Left renal pelvis (tissue), 4 donors: ENCODE data around the gene NACAD. TPM values are rescaled to one million over a fixed set of nuclear protein-coding genes. Genes with fewer than 3 reads are reported as not detected.

Experiments
- DNase-seq, 4 donors: peaks; one replicate each; pipeline ENCODE4 v3.0.0-alpha.2; 2013; ENCODE audit warnings: low read depth in 4 of 4, low spot score in 3 of 4
- polyA plus RNA-seq, 4 donors: library from polyadenylated mRNA; unstranded; fragments of 120-200 nt; gene quantifications; one replicate each; pipeline ENCODE4 v1.2.1, GENCODE V29; 2013; ENCODE audit not compliant: insufficient read length in 4 of 4

Gene NACAD
- polyA plus RNA-seq, 4 donors: 8.5 to 10.0 (median 9.0) TPM

DNA sequence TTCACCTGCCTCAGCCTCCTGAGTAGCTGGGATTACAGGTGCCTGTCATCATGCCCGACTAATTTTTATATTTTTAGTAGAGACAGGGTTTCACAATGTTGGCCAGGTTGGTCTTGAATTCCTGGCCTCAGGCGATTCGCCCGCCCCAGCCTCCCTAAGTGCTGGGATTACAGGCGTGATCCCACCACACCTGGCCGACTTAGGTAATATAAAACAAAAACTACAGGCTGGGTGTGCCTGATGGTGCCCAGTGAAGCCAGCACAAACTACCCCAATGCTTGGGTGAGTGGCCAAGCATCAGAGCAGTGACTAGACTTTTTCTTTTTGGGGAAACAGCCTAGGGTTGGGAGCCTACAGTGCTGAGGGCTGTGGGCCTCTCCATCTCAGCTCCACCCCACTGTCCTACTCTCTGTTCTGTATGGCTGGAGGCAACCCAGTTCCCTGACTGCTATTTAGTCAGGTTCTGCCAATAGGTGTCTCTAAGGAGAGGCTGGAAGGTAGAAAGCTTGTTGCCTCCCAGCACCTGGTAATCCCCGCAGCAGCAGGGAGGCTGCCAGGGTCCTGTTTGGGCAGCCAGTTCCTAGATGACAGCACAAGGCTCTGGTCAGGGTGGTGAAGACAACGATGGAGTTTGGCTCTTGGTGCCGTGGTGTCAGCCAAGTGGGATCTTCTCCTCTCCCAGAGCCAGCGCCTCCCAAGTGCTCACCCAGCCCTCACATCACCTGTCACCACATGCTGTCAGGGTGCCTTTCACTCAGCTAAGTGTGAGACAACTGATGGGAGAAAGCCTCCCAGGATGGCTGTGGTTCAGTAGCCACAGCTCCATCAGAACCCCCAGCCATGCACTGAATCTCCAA, 10.4 kb upstream of the NACAD start:
- DNase-seq: no peak

DNA sequence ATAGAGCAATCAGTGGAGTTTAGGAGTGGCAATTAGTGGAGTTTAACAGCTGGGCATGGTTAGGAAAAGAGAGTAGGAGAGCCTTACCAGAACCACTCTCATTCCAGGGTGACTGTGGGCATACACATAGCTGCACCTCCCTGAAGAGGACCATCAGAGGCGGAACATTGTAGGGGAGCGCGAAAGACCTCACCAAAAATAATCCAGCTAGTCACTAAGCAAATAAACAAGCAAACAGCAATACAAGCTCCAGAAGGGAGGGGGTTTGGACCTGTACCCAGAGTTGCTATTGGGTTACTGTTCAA, 4.1 kb upstream of the NACAD start:
- DNase-seq: no peak

DNA sequence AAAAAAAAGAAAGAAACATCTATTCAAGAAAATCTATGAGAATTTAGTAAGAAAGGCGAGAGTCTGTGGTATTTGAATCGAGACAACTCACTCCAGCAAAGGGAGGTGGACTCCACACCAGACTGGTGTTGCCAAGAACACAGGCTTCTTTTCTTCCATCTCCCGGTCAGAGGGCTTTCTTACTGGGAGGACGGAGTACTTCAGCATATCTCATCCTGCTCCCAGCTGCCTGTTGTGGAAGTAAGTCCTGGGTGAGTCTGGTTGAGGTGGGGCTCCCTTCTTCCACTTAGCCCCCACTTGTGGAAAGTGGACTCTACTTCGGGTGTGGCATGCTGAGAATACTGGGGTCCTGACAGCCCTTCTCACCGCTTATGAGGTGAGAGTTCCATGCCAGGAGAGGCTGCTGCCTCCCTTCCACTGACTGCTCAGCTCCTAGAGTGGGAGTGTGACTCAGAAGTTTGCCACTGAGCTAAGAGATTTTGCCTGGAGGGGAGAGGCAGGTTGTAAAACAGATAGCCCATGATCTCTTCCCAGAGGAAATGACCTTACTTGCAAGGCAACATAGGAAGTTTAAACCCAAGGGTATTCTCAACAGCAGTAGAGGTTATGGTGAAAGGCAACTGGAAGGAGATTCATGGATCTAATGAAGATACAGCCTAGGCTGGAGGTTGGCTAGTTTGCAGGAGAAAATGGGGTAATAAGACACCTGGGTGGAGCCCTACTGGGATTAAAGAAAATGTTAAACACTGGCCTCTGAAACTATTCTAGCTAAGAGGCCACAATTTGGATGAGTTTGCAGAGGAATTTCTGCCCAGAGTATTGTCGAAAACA, 3.5 kb upstream of the NACAD start:
- DNase-seq: no peak

DNA sequence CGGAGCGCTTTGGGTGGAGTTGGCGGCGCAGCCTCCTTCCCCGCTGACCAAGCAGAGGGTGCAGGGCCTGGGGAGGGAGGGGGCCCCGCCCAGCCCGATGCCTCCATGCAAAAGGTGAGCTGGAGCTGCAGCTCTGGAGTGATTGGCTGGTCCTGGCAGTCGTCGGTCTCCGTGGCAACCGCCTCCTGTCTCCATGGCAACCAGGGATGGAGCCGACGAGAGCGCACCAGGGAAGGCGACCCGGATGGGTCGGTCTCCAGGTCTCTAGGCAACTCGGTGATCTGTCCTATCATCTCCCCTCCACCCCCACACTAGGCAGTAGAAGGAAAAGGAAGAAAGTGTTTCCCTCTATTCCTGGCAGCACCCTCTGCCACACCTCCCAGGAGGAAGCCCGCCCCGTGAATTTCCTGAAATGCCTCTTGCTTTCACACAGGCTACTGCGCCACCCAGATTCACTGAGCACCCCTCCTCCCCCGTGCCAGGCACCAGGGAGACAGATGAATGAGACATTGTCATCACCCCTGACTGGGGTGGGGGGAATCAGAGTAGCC, 647 bp upstream of the NACAD start:
- DNase-seq: peak in 2 of 4 donors; percentile 33 to 45

DNA sequence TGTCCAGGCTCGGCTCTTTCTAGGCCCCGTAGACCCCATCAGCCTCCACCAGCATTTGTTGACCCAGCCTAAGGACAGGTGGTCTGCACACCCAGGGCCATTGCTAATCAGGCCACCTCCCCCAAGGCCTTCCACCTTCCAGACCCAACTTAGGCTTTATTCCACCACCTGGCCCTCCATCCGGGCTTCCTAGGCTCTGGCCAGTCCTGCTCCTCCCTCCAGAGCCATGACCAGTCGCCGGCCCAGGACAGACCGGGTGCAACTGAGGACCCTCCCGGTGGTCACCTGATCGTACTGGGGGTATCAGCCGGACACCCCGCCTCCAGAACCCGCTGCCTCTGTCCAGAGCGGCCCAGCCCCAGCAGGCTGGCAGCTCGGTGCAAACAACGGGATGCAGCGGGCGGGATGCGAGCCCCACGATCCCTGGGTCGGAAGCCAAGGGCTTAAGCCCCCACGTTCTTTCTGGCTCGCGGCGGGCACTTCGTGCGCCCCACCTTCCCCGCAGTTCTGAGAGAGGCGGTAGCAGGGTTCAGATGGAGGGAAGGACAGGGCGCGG, 545 bp downstream of the NACAD start:
- DNase-seq: no peak

DNA sequence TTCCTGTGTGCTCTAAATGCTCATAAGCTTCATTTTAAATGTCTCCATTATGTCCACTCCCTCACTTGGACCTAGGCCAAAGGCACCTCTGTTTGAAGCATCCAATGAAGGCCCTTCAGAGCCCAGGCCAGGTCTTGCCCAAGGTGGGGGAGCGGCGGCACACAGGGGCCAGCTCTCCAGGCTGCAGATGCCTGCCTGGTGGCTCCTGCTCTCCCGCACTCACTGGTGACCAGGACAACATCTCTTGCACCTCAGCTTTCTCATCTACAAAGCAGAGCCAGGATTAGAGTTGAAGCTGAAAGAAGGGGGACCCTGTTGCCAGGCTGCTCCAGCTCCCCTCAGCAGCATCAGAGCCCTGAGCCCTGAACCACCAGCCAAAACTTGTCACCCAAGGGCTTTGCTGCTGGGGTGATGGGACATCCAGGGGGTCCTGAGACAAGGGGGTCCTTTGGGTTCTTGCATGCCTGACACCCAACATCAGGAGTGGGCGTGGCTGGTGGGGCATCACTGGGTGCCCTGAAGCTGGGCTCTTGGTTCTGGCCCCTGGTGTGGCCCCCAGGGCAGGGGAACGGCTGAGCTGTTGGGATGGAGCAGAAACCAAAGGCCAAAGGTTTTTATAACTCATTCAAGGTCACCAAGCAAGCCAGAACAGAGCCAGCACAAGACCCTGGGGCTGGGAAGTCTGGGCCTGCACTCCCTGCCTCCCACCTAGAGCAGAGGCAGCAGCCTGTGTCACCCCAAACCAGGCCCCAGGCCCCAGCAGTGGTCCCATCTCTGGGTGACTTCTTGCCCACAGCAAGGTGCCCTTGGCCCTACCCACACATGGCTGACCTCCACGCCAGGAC, 1.2 kb downstream of the NACAD start:
- DNase-seq: no peak

DNA sequence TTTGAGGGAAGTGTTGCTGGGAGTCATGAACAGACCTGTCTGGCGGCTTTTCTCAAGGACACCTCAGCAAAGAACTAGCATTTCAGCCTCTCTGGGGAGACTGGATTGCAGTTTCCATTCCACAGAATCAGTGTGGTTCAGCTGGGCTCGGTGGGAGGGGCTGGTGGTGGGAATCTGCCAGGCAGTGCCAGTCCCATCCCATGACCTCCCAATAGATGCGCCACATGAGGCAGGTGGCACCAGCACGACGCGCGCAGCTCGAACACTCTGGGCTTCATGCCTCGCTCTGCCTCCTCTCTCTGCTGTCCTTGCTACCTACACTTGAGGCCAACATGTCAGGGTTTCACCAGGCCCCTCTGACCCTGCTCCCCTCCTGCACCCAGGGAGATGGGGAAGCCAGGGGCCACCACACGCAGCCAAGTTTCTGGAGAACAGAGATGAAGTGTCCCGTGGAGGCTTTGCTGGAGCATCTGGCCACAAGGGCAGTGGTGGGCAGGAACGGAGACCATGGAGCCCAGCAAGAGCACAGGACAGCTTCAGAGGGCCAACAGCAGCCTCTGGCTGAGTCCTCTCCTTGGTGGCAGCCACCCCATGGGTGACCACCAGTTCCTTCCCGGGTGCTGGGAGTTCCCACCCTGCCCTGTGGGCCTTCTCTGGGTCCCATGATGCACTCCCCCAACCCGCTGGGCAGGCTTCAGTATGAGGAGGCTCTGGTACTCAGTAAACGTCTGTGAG, 2.3 kb downstream of the NACAD start:
- no peak for DNase-seq

DNA sequence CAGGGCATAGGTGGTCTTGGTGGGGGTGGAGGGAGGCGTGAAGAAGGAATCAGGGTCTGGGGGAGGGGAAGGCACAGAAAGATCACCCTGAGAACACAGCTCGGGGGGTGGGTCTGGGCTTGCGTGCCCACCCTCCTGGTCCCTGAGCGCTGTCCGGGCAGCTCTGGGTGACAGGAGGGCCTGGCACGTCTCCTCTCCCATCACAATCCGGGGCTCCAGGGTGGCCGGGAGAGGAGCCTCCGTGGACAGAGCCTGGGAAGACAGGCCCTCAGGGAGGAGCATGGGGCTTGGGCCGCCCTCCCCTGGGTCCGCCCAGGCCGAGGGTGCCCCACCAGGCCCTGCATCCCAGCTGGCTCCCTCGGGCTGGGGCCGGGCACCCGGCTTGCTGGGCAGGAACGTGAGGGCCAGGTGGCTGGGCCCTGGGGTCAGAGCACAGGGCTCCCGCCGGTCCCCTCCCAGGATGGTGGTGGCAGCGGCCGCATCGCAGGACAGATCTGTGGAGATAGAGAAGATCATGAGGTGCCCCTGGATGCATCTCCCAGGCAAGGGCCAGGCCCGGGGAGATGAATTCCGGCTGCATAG, 3.1 kb downstream of the NACAD start:
- DNase-seq: no peak

DNA sequence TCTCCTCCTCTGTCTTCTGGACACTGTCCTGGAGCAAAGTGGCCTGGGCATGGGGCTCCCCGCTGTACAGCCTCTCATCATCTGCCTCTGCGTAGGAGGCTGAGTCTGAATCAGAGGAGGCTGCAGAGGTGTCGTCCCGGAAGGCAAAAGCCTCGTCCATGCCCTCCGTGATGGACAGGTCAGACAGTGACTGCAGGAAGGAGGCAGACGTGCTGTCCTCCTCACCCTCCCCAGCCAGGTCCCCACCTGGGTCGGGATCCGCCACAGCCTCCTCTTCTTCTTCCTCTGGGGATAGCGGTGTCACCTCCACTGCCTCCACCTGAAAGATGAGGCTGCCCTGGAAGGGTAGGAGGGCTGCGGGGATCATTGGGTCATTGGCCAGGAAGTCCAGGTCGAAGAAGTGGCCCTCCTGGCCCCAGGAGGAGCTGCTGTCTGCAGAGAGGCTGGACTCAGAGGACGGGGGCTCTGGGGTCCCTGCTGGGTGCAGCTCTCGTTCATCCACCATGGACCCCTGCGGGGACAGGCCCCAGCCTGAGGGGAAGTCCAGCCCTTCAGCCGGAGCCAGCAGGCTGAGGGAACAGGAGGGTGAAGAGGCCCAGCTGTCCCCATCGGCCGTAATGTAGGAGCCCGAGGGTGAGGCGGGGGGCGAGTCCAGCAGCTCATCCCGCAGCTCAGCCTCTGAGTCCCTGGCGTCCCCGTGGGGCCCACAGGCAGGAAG, 3.7 kb downstream of the NACAD start:
- peak in 1 of 4 donors; percentile 11 for DNase-seq

DNA sequence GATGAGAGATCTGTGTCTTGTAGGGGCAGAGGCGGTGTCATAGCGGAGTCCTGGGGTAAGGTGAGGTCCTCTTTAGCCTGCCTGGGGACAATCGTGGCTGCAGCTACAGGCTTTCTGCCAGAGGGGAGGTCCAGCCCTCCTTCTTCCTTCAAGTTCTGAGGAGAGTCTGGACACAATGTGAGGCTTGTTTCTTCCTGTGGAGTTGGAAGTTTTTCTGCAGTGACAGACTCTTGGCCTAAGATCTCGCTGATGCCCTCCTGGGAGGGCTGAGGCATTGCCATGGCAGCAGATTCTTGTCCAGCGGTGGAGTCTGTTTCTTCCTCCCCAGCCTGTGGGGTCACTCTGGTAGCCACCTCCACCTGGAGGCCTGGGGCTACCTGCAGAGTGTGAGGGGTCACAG, 4.4 kb downstream of the NACAD start:
- no peak for DNase-seq

DNA sequence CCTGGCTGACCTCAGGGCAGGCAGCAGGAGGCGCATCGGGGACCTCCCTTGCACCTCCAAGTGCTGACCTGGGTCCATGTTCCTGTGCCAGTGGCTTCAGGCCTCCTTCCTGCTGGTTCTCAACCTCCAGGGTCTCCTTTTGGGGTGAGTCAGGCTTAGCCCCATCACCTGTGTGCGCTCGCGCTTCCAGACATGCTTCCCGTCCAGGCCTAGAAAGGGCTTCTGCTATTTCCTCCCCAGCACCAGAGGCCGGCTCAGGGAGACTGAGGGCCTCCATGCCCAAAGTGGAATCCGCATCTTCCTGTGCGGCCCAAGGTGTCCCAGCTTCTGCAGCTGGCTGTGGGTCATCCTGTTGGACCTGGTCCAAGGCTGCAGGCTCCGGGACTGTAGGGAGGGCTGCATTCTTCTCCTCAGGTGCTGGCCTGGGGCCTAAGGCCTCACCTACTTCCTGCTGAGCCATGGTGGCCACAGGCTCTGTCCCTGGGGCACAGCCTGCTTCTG, 5.9 kb downstream of the NACAD start:
- no peak for DNase-seq

DNA sequence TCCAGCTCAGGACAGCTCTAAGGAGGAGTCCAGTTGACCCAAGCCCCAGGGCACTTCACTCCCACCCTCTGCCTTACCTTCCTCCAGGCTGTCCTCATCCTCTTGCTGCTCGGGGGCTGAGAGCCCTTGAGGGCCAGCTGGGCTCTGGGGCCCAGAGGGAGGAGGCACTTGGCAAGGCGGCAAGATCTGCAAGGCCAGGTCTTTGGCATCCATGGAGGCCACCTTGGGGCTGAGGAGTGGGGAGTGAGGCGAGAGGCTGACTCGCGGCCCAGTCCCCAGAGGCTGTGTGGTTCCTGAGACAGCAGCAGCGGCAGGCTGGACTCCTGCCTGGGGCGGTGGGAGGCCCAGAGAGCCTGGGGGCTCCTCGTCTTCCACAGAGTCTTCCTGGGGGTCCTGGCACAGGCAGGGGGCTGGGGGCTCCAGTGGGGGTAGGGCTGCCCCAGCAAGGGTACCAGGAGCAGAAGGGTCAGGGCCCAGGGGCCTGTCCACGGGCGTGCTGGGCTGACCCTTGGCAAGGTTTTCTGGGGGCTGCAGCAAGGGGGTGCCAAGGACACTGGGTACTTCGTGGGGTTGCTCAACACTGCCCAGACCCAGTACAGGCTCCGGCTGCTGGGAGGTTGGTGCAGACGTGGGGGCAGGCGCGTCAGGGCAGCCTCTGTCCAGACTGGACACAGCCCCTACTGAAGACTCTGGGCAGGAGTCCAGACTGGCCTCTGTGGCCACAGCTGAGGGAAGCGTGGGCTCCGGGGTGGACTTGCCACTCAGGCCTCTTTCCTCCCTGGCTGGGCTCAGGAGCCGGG, 6.5 kb downstream of the NACAD start:
- no peak for DNase-seq

DNA sequence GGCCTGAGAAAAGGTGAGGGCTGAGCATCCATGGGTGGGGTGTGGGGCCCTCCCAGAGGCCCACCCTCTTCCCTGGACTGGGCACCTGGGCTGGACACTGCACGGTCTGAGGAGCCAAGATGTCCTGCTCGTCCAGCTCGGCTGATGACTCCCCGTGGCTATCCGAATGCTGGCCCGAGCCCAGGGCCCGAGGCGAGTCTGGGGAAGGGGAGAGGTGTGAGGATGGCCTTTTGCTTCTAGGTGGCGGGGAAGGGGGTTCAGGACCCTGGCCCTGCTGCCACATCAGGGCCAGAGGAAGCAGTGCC, 7.1 kb downstream of the NACAD start:
- DNase-seq: no peak

DNA sequence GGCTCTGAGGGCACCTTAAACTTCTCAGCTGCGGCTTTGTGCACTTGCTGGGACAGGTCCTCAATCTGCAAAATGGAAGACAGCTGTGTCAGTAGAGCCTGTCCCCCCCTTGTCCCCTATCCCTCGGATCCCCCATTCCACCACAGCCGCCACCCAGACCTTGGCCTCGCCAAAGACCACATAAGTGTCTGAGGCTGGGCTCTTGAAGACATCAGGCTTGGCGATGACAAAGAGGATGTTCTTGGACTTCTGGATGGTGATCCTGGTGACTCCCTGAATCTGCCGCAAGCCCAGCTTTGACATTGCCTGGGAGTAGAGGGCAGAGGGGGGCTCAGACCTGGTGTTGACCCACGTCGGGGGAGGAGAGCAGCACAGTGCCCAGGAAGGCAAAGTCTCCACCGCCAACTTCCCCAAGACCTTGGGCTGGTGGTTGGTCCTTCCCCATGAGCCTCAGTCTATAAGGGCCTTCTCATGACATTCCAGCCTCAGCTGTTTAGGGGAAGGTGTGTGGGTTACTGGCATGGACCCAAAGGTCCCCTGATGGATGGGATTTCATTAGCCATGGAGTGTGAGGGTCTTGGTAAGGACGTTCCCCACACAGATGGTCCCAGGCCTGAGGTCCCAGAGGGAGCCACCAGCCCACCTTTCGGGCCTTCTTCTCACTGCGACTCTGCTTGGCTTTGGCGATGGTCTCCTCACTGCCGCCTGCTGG, 7.7 kb downstream of the NACAD start:
- DNase-seq: no peak

DNA sequence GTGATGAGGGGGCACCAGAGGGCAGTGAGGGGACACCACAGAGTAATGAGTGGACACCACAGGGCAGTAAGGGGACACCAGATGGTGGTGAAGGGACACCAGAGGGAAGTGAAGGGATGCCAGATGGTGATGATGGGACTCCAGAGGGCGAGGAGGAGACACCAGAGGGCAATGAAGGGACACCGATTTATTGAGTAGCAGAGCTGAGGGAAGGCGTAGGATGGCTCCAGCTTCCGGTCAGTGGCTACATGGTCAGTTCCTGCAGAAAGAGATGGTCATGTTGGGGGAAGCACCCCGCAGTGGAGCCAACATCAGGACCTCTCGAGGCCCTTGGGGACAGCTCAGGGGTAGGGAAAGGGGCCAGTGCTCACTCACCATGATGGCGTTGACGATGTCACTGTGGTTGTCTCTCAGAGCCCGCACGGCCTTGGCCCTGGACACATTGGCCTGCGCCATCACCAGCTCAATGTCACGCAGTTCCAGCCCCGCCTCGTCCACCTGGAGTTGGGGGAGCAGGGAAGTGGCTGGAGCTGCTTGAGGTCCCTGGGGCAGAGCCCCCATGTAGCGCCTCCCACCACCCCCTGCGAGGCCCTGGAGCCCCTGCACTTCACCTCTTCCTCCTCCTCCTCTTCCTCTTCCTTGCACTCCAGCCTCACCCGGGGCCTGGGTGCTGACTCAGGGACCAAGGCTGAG, 8.4 kb downstream of the NACAD start:
- DNase-seq: no peak

DNA sequence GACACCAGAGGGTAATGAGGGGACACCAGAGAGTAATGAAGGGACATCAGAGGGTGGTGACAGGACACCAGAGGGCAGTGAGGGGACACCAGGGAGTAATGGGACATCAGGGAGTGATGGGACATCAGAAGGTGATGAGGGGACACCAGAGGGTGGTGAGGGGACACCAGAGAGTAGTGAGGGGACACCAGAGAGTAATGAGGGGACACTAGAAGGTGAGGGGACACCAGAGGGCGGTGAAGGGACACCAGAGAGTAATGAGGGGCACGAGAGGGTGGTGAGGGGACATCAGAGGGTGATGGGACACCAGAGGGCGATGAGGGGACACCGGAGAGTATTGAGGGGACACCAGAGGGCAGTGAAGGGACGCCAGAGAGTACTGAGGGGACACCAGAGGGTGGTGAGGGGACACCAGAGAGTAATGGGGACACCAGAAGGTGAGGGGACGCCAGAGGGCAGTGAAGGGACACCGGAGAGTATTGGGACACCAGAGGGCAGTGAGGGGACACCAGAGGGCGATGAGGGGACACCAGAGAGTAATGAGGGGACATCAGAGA, 10.6 kb downstream of the NACAD start:
- no peak for DNase-seq

DNA sequence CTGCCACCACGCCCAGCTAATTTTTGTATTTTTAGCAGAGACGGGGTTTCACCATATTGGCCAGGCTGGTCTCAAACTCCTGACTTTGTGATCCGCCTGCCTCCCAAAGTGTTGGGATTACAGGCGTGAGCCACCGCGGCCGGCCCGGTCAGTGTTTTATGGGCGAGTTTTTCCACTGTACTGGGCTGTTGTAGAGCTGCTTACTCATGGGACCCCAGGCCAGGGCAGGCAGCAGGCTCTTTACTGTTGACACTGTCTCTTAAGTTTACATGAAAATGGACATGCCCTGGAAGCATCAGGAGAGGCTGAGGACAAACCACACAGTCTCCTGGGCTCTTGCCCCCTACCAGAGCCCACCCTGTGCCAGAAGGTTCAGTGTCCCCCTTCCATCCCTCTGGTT, 11.2 kb downstream of the NACAD start:
- no peak for DNase-seq
